Neuronal stem cell (in vitro differentiated cells): ENCODE measurements around the gene PCYOX1L.
"Not testable (repeated sequence)": the region's sequence is repeated elsewhere in the genome, so short reads cannot be mapped to it uniquely, and the experiment has no call there.

Experiments
- DNase-seq: peaks from one replicate; pipeline ENCODE4 v3.0.0-alpha.2; 2013; ENCODE audit warnings: low spot score
- H2AFZ ChIP-seq: one replicate; pipeline ENCODE4 v1.6.1; 2013; ENCODE audit warnings: mild to moderate bottlenecking, low read length, inconsistent platforms
- H2AK5ac ChIP-seq: 2 replicates; pipeline ENCODE4 v1.6.1; 2013; ENCODE audit warnings: low read depth, mild to moderate bottlenecking, inconsistent platforms, low read length, moderate library complexity, mixed read lengths
- H2BK120ac ChIP-seq: 2 replicates; pipeline ENCODE4 v1.6.1; 2013; ENCODE audit warnings: low read depth, mild to moderate bottlenecking, inconsistent platforms, low read length, moderate library complexity, mixed read lengths
- H2BK12ac ChIP-seq: one replicate; pipeline ENCODE4 v1.6.1; 2013; ENCODE audit warnings: low read length, inconsistent platforms
- H2BK15ac ChIP-seq: 2 replicates; pipeline ENCODE4 v1.6.1; 2013; ENCODE audit warnings: mild to moderate bottlenecking, low read length, inconsistent platforms, mixed read lengths
- H2BK5ac ChIP-seq: one replicate; pipeline ENCODE4 v1.6.1; 2013; ENCODE audit warnings: inconsistent platforms, mild to moderate bottlenecking, low read length, moderate library complexity
- H3K14ac ChIP-seq: one replicate; pipeline ENCODE4 v1.6.1; 2013; ENCODE audit warnings: low read length, inconsistent platforms
- H3K18ac ChIP-seq: 2 replicates; pipeline ENCODE4 v1.6.1; 2013; ENCODE audit warnings: low read length, inconsistent platforms
- H3K23ac ChIP-seq: 2 replicates; pipeline ENCODE4 v1.6.1; 2013; ENCODE audit warnings: low read depth, mild to moderate bottlenecking, mixed read lengths, low read length, inconsistent platforms; ENCODE audit not compliant: poor library complexity
- H3K27ac ChIP-seq: replicated peaks from 3 replicates; pipeline ENCODE4 v1.5.1; 2013; ENCODE audit warnings: low read length, inconsistent platforms
- H3K27me3 ChIP-seq, 3 experiments: 2 replicates each; pipeline ENCODE4 v1.6.1; 2013; ENCODE audit warnings: low read length in 3 of 3, mild to moderate bottlenecking in 2 of 3, inconsistent platforms in 1 of 3, low read depth in 1 of 3, mixed read lengths in 1 of 3, moderate library complexity in 1 of 3; ENCODE audit not compliant: control insufficient read depth in 3 of 3, insufficient read depth in 3 of 3
- H3K36me3 ChIP-seq, 2 donors: replicated peaks in 1 of 2; 2 replicates each; pipeline ENCODE4 v1.6.1; 2013; ENCODE audit warnings: low read length in 2 of 2; ENCODE audit not compliant: control insufficient read depth in 2 of 2, insufficient read depth in 2 of 2
- H3K4ac ChIP-seq: 2 replicates; pipeline ENCODE4 v1.6.1; 2013; ENCODE audit warnings: inconsistent platforms, mild to moderate bottlenecking, low read length, moderate library complexity
- H3K4me1 ChIP-seq, 2 donors: 1 replicate in 1 of 2; 2 replicates in 1 of 2; pipeline ENCODE4 v1.6.1; 2013; ENCODE audit warnings: low read length in 2 of 2, low read depth in 1 of 2; ENCODE audit not compliant: control insufficient read depth in 2 of 2, insufficient read depth in 1 of 2
- H3K4me2 ChIP-seq: one replicate; pipeline ENCODE4 v1.6.1; 2013; ENCODE audit warnings: mild to moderate bottlenecking, low read length, inconsistent platforms; ENCODE audit not compliant: insufficient read depth, poor library complexity, severe bottlenecking
- H3K4me3 ChIP-seq, 2 donors: 2 replicates each; pipeline ENCODE4 v1.5.1; 2013; ENCODE audit warnings: low read length in 2 of 2, mild to moderate bottlenecking in 2 of 2, inconsistent platforms in 1 of 2, moderate library complexity in 1 of 2
- H3K79me1 ChIP-seq: one replicate; pipeline ENCODE4 v1.6.1; 2013; ENCODE audit warnings: low read depth, mild to moderate bottlenecking, inconsistent platforms, low read length, moderate library complexity
- H3K9ac ChIP-seq: one replicate; pipeline ENCODE4 v1.6.1; 2013; ENCODE audit warnings: mild to moderate bottlenecking, low read depth, low read length, inconsistent platforms; ENCODE audit not compliant: poor library complexity
- H3K9me3 ChIP-seq, 2 donors: replicated peaks in 1 of 2; 2 replicates each; pipeline versions ENCODE3 to v1.6.1; 2013; ENCODE audit warnings: low read length in 2 of 2, mild to moderate bottlenecking in 2 of 2, inconsistent platforms in 1 of 2, low read depth in 1 of 2, mixed read lengths in 1 of 2, moderate library complexity in 1 of 2; ENCODE audit not compliant: control insufficient read depth in 2 of 2, insufficient read depth in 1 of 2
- H4K8ac ChIP-seq: one replicate; pipeline ENCODE4 v1.6.1; 2013; ENCODE audit warnings: low read depth, mild to moderate bottlenecking, inconsistent platforms, low read length, moderate library complexity
- H4K91ac ChIP-seq: one replicate; pipeline ENCODE4 v1.6.1; 2013; ENCODE audit warnings: low read length, low read depth, mild to moderate bottlenecking, inconsistent platforms; ENCODE audit not compliant: poor library complexity
- WGBS, 2 donors: extraction: QIAGEN DNeasy Blood & Tissue Kit; methylation state at CpG; one replicate each; pipeline ENCODE4 v1.1.7; 2013; ENCODE audit warnings: missing lambda C conversion rate in 2 of 2, mixed read lengths in 1 of 2; ENCODE audit not compliant: insufficient read length in 2 of 2, insufficient replicate concordance in 1 of 2; ENCODE audit errors: extremely low coverage in 2 of 2; 5-methylcytosine and 5-hydroxymethylcytosine counted together

Gene PCYOX1L

GRCh38 chr5:149387982-149388381, 30.1 kb downstream of the PCYOX1L start:
- Histone ChIP-seq H3K9ac (no peak overlapping the region), H3K4me1 (peaks cover 0 to 2% of the 10 kb centered on the region in 2 donors), H2AFZ (no peak overlapping the region), H3K18ac (no peak overlapping the region), H3K27ac (no peak overlapping the region), H3K4me3 (no peak overlapping the region), H2AK5ac (no peak overlapping the region), H3K27me3 (no peaks in the 10 kb centered on the region), H2BK12ac (no peak overlapping the region), H2BK5ac (no peak overlapping the region), H3K14ac (no peak overlapping the region), H4K91ac (no peak overlapping the region), H3K4me2 (no peak overlapping the region), H3K23ac (no peak overlapping the region), H3K9me3 (peaks cover 3 to 4% of the 10 kb centered on the region in 2 donors), H4K8ac (no peak overlapping the region), H2BK15ac (no peak overlapping the region), H3K79me1 (no peaks in the 10 kb centered on the region), H3K36me3 (no peaks in the 10 kb centered on the region), H3K4ac (no peak overlapping the region), H2BK120ac (no peak overlapping the region)
- WGBS, 2 donors = no CpG with 5 or more reads among the region's 1 CpG
- DNase-seq = no peak

GRCh38 chr5:149388498-149389190, 30.8 kb downstream of the PCYOX1L start:
- no peak for DNase-seq
- no peaks in the 10 kb centered on the region for H3K27me3 ChIP-seq
- no peaks in the 10 kb centered on the region for H3K79me1 ChIP-seq
- peaks cover 0 to 2% of the 10 kb centered on the region in 2 donors for H3K4me1 ChIP-seq
- no peak overlapping the region for H2BK5ac ChIP-seq
- H2BK120ac ChIP-seq = no peak overlapping the region
- peaks cover 3 to 4% of the 10 kb centered on the region in 2 donors for H3K9me3 ChIP-seq
- no CpG with 5 or more reads among the region's 7 CpGs for WGBS, 2 donors
- no peak overlapping the region for H4K91ac ChIP-seq
- H3K4me2 ChIP-seq = no peak overlapping the region
- H2AK5ac ChIP-seq = no peak overlapping the region
- no peak overlapping the region for H3K18ac ChIP-seq
- H3K14ac ChIP-seq = no peak overlapping the region
- H2BK15ac ChIP-seq = no peak overlapping the region
- H3K4ac ChIP-seq = no peak overlapping the region
- H4K8ac ChIP-seq = no peak overlapping the region
- H3K27ac ChIP-seq = no peak overlapping the region
- no peak overlapping the region for H2AFZ ChIP-seq
- no peaks in the 10 kb centered on the region for H3K36me3 ChIP-seq
- H3K4me3 ChIP-seq = no peak overlapping the region
- H3K9ac ChIP-seq = no peak overlapping the region
- no peak overlapping the region for H2BK12ac ChIP-seq
- H3K23ac ChIP-seq = no peak overlapping the region

DNA sequence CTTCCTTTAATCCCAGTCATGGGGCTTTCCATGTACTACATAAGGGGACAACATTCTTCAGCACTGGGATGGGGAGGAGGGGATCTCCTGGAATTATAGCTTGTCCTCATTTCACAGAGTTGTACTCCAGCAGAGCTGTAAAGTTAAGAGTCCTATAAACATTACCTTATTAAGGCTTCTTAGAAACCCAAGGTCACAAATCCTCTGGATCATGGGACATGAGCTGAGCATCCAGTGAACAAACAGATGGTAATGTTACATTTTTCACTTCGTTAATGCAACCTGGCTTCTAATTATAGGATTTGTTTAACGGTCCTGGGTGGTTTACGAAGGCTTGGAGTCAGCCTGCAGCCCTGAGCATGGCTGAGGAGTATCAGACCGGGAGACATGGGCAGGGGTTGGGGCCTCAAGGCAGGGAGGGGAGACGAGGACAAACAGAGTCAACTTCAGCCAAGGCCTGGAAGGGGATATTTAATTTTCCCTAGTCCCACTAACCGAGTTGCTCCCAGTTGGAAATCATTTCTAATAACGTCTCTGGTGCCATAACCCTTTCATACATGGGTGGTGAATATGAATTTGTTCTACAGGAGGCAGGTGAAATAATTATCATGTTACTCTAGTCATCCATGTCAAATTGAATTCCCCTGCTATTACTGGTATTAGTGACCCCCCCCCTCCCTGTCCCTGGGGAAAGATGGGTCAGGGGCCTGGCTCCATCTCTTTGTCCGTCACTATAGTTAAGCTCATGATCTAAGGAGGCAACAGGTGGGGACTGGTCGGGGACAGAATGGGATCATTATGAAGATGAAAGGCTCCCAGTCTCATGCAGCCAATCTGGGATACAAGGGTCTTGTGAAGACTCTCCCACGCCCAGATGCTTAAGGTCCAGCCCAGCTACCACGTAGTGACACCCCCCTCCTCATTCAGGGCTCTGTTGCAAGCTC, 32.0 kb downstream of the PCYOX1L start:
- Histone ChIP-seq H2AFZ (no peak overlapping the region), H3K79me1 (no peaks in the 10 kb centered on the region), H3K27ac (no peak overlapping the region), H4K91ac (no peak overlapping the region), H3K4me3 (no peak overlapping the region), H2BK5ac (no peak overlapping the region), H3K9me3 (peaks cover 3 to 4% of the 10 kb centered on the region in 2 donors), H3K18ac (peak overlapping the region; percentile 40), H3K4me2 (no peak overlapping the region), H2BK15ac (peak overlapping the region; percentile 14), H3K9ac (no peak overlapping the region), H2AK5ac (no peak overlapping the region), H3K4me1 (peaks cover 0 to 2% of the 10 kb centered on the region in 2 donors), H3K27me3 (no peaks in the 10 kb centered on the region), H3K36me3 (no peaks in the 10 kb centered on the region), H2BK120ac (no peak overlapping the region), H3K4ac (no peak overlapping the region), H3K23ac (no peak overlapping the region), H3K14ac (no peak overlapping the region), H4K8ac (no peak overlapping the region), H2BK12ac (no peak overlapping the region)
- DNase-seq = no peak
- no CpG with 5 or more reads among the region's 11 CpGs for WGBS, 2 donors

DNA sequence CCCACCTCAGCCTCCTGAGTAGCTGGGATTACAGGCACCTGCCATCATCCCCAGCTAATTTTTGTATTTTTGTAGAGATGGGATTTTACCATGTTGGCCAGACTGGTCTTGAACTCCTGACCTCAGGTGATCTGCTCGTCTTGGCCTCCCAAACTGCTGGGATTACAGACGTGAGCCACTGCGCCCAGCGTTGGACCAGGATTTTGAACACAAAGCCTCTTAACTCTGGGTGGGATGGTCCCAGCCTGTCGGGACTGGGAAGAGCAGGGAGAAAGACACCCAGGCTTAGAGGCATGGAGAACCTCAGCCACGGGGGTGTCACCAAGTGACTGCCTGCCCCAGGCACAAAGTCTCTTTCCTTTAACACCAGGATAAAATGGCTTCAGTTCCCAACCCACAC, 33.2 kb downstream of the PCYOX1L start:
- H2BK12ac ChIP-seq, H3K27ac ChIP-seq, H3K14ac ChIP-seq, H2BK15ac ChIP-seq, H4K91ac ChIP-seq, H3K36me3 ChIP-seq, H3K4me3 ChIP-seq, H3K9me3 ChIP-seq, H2BK120ac ChIP-seq, H4K8ac ChIP-seq, DNase-seq, H3K27me3 ChIP-seq, H3K18ac ChIP-seq, H3K79me1 ChIP-seq, H2AK5ac ChIP-seq, H3K4me2 ChIP-seq, H3K9ac ChIP-seq, H2BK5ac ChIP-seq, H3K4ac ChIP-seq, H3K23ac ChIP-seq, H2AFZ ChIP-seq, H3K4me1 ChIP-seq: not testable (repeated sequence)
- no CpG with 5 or more reads among the region's 6 CpGs for WGBS, 2 donors
